Left lung (tissue), 10 donors: ENCODE measurements around the gene DGKB. TPM values are rescaled to one million over a fixed set of nuclear protein-coding genes. Genes with fewer than 3 reads are reported as not detected.

Source experiments
- ATAC-seq: fragments of 200-7000 bp; cut with Tn5 transposase; one replicate; pipeline ENCODE4 v1.9.1; 2020; ENCODE audit warnings: moderate library complexity
- DNase-seq, 4 donors: peaks; one replicate each; pipeline ENCODE4 v3.0.0-alpha.2; 2013 to 2020
- H3K27ac ChIP-seq, 2 donors: fragments of 200-600 bp; sonication (generic) in 1 of 2; one replicate each; pipeline versions ENCODE4 v1.5.0 to v1.8.0; 2020 to 2021
- H3K27me3 ChIP-seq, 2 donors: fragments of 200-600 bp; sonication (generic) in 1 of 2; one replicate each; pipeline versions ENCODE4 v1.5.0 to v1.8.0; 2020 to 2021
- H3K36me3 ChIP-seq, 2 donors: fragments of 200-600 bp; sonication (generic) in 1 of 2; one replicate each; pipeline versions ENCODE4 v1.5.0 to v1.8.0; 2020 to 2021
- H3K4me1 ChIP-seq, 2 donors: fragments of 200-600 bp; one replicate each; pipeline ENCODE4 v1.8.0; 2021
- H3K4me3 ChIP-seq, 2 donors: fragments of 200-600 bp; sonication (generic) in 1 of 2; one replicate each; pipeline versions ENCODE4 v1.5.0 to v1.8.0; 2020 to 2021; ENCODE audit warnings: mild to moderate bottlenecking in 1 of 2
- H3K9me3 ChIP-seq, 2 donors: fragments of 200-600 bp; sonication (generic) in 1 of 2; one replicate each; pipeline versions ENCODE4 v1.5.0 to v1.8.0; 2020 to 2021
- CTCF ChIP-seq, 2 donors: fragments of 200-600 bp; sonication (generic) in 1 of 2; IDR thresholded peaks; one replicate each; pipeline versions ENCODE4 v1.5.0 to v1.8.0; 2021; ENCODE audit warnings: antibody characterized with exemption in 2 of 2
- intact Hi-C, 2 donors: fragments of 100-400 bp; cut with DNase I; formaldehyde crosslinking; loops; one replicate each; pipeline versions ENCODE4 v1.11.2 to v1.14.2; 2022
- polyA plus RNA-seq, 6 donors: library from polyadenylated mRNA; unstranded; fragments of 120-200 nt; gene quantifications; one replicate each; pipeline ENCODE4 v1.2.1, GENCODE V29; 2013; ENCODE audit not compliant: insufficient read length in 6 of 6
- total RNA-seq, 2 donors: library from RNA; stranded (reverse); fragmentation: NEBNext Ultra II Directional; extraction: Animal tissue kit (Norgen Biotek cat#: 25700); gene quantifications; one replicate each; pipeline ENCODE4 v1.2.1, GENCODE V29; 2021
- donor health status: DM: no; HTN: yes; CAD: no.
- donor health status: DM: no; HTN: no; CAD: no.

Gene DGKB
- total and polyA plus RNA-seq, 8 donors, result 0.15 to 0.31 (median 0.27) TPM; not detected in 1

- no peaks in the 10 kb centered on the region for H3K36me3 ChIP-seq
- no peaks in the 10 kb centered on the region for H3K4me1 ChIP-seq
- DNase-seq, result no peak
- H3K27ac ChIP-seq, result no peak overlapping the region
- ATAC-seq, result no peak
- H3K27me3 ChIP-seq, result no peaks in the 10 kb centered on the region
- no peak for TF ChIP-seq CTCF (IDR thresholded peaks at IDR 0.05)
- intact Hi-C loops, result no loop called here
- no peak overlapping the region for H3K4me3 ChIP-seq
- no peaks in the 10 kb centered on the region for H3K9me3 ChIP-seq
Measured at GRCh38 chr7:14144109-14144508, 758.4 kb downstream of the DGKB start.

DNA sequence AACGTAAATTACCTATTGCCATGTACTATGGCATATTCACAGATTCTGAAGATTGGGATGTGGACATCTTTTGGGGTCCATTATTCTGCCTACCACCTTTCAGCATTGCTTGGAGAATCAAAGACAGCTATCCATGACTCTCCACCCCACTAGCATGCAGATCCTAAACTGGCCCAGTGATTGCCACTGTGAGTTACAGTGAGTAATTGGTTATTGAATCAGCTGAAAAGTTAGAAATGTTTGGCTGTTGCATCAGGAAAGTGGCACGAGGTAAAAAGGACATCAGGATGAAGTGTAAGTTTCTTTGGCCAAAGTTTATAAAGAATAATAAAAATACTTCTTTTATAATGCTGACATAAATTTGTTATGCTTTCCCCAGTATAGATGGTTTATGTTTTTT is 764.9 kb downstream of the DGKB start:
- ATAC-seq (no peak), DNase-seq (no peak)
- Histone ChIP-seq H3K27ac (no peak overlapping the region), H3K27me3 (no peaks in the 10 kb centered on the region), H3K36me3 (no peaks in the 10 kb centered on the region), H3K4me3 (no peak overlapping the region), H3K4me1 (no peaks in the 10 kb centered on the region), H3K9me3 (no peaks in the 10 kb centered on the region)
- intact Hi-C loops, result no loop called here
- TF ChIP-seq CTCF (IDR thresholded peaks at IDR 0.05), result no peak

DNA sequence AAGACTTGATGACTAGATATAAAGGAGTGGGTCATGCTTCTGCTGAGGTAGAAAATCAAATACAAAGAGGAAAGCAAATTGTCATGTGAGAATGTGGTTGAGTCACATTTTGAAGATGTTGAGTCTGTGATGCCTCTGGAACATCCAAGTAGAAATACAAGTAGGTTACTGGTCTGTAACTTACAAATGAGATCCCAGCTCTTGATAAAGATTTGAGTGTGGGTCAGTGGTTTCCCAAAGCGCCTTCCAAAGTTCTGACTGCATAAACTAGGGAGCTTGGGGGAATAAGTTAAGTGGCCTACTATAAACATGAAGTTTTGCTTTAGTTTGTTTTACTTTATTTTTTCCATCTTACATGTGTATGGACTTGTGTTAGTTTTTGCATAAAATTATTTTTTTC is 768.8 kb downstream of the DGKB start:
- H3K36me3 ChIP-seq, result no peaks in the 10 kb centered on the region
- H3K27ac ChIP-seq, result no peak overlapping the region
- TF ChIP-seq CTCF (IDR thresholded peaks at IDR 0.05), result no peak
- no peaks in the 10 kb centered on the region for H3K9me3 ChIP-seq
- DNase-seq, result no peak
- no peaks in the 10 kb centered on the region for H3K27me3 ChIP-seq
- ATAC-seq, result no peak
- H3K4me1 ChIP-seq, result no peaks in the 10 kb centered on the region
- no peak overlapping the region for H3K4me3 ChIP-seq
- intact Hi-C loops, result no loop called here

DNA sequence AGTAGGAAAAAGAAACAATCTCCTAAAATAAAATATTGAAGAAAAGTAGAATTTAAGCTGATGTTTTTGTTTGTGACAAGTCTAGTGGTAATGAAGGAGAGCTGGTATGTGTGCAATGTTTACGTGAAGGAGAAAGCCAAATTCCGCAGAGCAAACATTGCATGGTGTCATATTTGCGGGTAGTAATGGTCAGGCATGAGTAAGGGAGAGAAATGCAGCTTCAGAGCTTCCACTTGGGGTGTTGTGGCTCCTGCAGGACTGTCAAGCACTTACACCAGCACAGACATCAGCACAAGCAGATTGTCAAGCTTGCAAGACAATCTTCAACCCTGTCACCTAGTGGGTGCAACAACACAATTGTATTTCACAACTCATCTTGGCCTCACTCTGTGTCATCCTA is 776.6 kb downstream of the DGKB start:
- TF ChIP-seq CTCF (IDR thresholded peaks at IDR 0.05), result no peak
- Histone ChIP-seq H3K4me1 (no peaks in the 10 kb centered on the region), H3K9me3 (no peaks in the 10 kb centered on the region), H3K27ac (no peak overlapping the region), H3K27me3 (no peaks in the 10 kb centered on the region), H3K36me3 (no peaks in the 10 kb centered on the region), H3K4me3 (no peak overlapping the region)
- intact Hi-C loops, result no loop called here
- DNase-seq (no peak), ATAC-seq (no peak)

DNA sequence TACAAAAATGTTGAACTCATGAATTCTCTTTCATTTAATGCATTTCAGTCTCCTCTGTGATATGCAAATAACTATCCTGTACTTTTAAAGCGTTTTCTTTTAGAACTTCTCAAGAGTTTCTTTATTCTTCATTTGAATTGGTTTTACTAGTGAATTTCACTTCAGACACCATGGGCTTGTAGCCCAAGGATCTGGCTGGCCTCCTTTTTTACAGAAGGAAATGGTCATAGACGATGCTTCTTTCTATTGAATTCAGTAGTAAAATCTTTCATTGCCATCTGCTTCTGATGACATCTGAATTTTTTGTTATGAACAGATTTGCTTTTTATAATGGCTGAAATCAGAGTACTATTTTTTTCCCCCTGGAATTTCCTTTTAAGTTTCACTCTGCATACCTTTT is 777.8 kb downstream of the DGKB start:
- ATAC-seq (no peak), DNase-seq (no peak)
- no peak for TF ChIP-seq CTCF (IDR thresholded peaks at IDR 0.05)
- H3K4me1 ChIP-seq, result no peaks in the 10 kb centered on the region
- no peaks in the 10 kb centered on the region for H3K36me3 ChIP-seq
- no peaks in the 10 kb centered on the region for H3K27me3 ChIP-seq
- H3K9me3 ChIP-seq, result no peaks in the 10 kb centered on the region
- intact Hi-C loops, result no loop called here
- no peak overlapping the region for H3K4me3 ChIP-seq
- no peak overlapping the region for H3K27ac ChIP-seq
